ENCODE data around the gene TTC21A.

Gene TTC21A

GRCh38 chr3:39099242-39099641 lies 8.2 kb upstream of the TTC21A start:
- no peak overlapping the region for H3K4me3 ChIP-seq (ENCODE audit: extremely low read depth, insufficient read depth, low read length, poor library complexity, severe bottlenecking)
- H3K4me1 ChIP-seq (ENCODE audit: control insufficient read depth, insufficient read depth, low read length, poor library complexity, severe bottlenecking), result peaks cover 16% of the 10 kb centered on the region
- H3K36me3 ChIP-seq (ENCODE audit: control insufficient read depth, insufficient read depth, low read length), result peaks cover 79% of the 10 kb centered on the region
- no peak overlapping the region for H3K27ac ChIP-seq (ENCODE audit: low read depth, low read length, severe bottlenecking)
- 100% methylated on average over 1 of the region's 1 CpG; no CpG with 5 or more reads in 1 of the 2 experiments for WGBS, 2 experiments (ENCODE audit: insufficient coverage in 2 of 2)
- no peaks in the 10 kb centered on the region for H3K9me3 ChIP-seq (ENCODE audit: control insufficient read depth, low read length)

DNA sequence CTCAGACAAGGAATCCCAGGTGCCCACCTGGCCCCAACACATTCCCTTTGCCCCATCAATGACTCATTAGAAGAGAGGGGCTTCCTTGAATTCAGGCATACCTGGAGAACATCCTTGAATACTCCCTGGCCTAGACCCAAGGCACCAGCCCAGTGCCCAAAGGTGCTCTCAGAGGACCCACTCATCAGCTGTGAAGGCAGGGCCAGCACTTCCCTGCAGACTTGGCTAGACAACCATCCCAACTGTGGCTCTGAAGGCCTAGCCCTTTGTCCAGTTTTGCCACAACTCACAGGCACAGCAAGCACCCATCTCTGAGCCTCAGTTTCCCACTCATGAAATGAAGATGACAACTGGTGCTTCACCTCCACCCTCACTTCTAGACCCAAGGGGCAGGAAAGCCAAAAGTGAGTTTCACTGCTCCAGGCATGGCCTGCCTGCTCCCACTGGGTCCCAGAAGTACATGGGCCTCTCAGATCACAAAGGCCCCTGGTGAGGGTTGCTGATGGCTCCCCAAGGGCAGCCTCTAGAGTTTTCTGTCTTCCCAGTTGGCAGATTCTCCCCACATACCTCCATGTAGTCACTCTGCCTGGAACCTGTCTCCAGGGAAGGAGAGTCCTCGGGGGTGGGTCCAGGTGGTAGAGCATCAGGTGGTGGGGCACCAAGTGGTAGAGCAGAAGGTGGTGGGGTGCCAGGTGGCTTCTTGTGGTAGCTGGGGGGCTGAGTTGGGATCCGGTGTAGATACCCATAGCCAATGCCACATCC lies 7.6 kb upstream of the TTC21A start:
- Histone ChIP-seq H3K4me3 (ENCODE audit: extremely low read depth, insufficient read depth, low read length, poor library complexity, severe bottlenecking) (no peak overlapping the region), H3K9me3 (ENCODE audit: control insufficient read depth, low read length) (no peaks in the 10 kb centered on the region), H3K36me3 (ENCODE audit: control insufficient read depth, insufficient read depth, low read length) (peaks cover 72% of the 10 kb centered on the region), H3K4me1 (ENCODE audit: control insufficient read depth, insufficient read depth, low read length, poor library complexity, severe bottlenecking) (peaks cover 16% of the 10 kb centered on the region), H3K27ac (ENCODE audit: low read depth, low read length, severe bottlenecking) (no peak overlapping the region)
- 100% methylated on average over 1 of the region's 2 CpGs for WGBS, 2 experiments (ENCODE audit: insufficient coverage in 2 of 2)

GRCh38 chr3:39100500-39100886 lies 7.0 kb upstream of the TTC21A start:
- Histone ChIP-seq H3K27ac (ENCODE audit: low read depth, low read length, severe bottlenecking) (no peak overlapping the region), H3K9me3 (ENCODE audit: control insufficient read depth, low read length) (no peaks in the 10 kb centered on the region), H3K4me1 (ENCODE audit: control insufficient read depth, insufficient read depth, low read length, poor library complexity, severe bottlenecking) (peaks cover 19% of the 10 kb centered on the region), H3K36me3 (ENCODE audit: control insufficient read depth, insufficient read depth, low read length) (peaks cover 67% of the 10 kb centered on the region), H3K4me3 (ENCODE audit: extremely low read depth, insufficient read depth, low read length, poor library complexity, severe bottlenecking) (no peak overlapping the region)
- 90 to 94% methylated on average over 7 to 8 of the region's 9 CpGs for WGBS, 2 experiments (ENCODE audit: insufficient coverage in 2 of 2)

- Histone ChIP-seq H3K27ac (ENCODE audit: low read depth, low read length, severe bottlenecking) (no peak overlapping the region), H3K4me1 (ENCODE audit: control insufficient read depth, insufficient read depth, low read length, poor library complexity, severe bottlenecking) (peaks cover 24% of the 10 kb centered on the region), H3K9me3 (ENCODE audit: control insufficient read depth, low read length) (no peaks in the 10 kb centered on the region), H3K36me3 (ENCODE audit: control insufficient read depth, insufficient read depth, low read length) (peaks cover 62% of the 10 kb centered on the region), H3K4me3 (ENCODE audit: extremely low read depth, insufficient read depth, low read length, poor library complexity, severe bottlenecking) (no peak overlapping the region)
- 81 to 100% methylated on average over 2 to 3 of the region's 5 CpGs for WGBS, 2 experiments (ENCODE audit: insufficient coverage in 2 of 2)
Observed at GRCh38 chr3:39101022-39101689, 6.3 kb upstream of the TTC21A start.

DNA sequence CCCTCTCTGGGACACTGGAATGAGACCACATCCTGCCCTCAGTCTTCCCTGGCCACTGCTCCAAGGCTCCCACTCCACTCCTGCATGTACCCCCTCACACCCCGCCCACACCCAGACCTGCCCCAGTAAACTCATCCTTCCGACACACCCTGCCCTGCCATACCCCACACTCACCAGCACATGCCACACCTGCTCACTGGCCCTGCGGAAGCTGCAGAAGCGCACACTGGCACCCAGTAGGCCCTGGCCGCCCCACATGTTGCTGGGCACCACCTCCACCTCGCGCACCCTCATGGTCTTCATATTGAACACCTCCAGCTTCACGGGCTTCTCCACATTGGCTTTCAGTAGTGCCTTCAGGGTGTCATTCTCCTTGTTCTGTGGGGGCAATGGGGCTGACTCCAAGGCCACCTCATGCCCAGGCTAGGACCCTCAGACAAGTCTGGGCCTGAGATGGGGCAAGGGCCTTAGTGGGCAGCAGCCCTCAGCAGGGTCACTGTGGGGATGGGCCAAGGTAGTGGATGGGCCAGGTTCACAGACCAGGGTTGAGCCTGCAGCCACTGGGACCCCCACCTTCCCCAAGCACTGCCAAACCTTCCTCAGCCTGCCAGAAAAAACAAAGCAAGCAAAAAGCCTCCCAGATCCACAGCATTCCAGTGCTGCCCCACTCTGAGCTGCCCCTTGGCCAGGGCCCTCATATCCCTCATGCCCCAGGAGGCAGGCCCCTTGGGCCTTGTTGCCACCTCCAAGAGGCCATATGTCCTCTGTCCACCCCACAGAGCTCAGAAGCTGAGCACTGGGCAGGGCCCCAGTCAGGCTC lies 4.8 kb upstream of the TTC21A start:
- no peak overlapping the region for H3K4me3 ChIP-seq (ENCODE audit: extremely low read depth, insufficient read depth, low read length, poor library complexity, severe bottlenecking)
- 96 to 100% methylated on average over 8 of the region's 8 CpGs for WGBS, 2 experiments (ENCODE audit: insufficient coverage in 2 of 2)
- H3K9me3 ChIP-seq (ENCODE audit: control insufficient read depth, low read length), result no peaks in the 10 kb centered on the region
- H3K4me1 ChIP-seq (ENCODE audit: control insufficient read depth, insufficient read depth, low read length, poor library complexity, severe bottlenecking), result peaks cover 8% of the 10 kb centered on the region
- H3K27ac ChIP-seq (ENCODE audit: low read depth, low read length, severe bottlenecking), result no peak overlapping the region
- H3K36me3 ChIP-seq (ENCODE audit: control insufficient read depth, insufficient read depth, low read length), result peaks cover 51% of the 10 kb centered on the region

- Histone ChIP-seq H3K9me3 (ENCODE audit: control insufficient read depth, low read length) (no peaks in the 10 kb centered on the region), H3K27ac (ENCODE audit: low read depth, low read length, severe bottlenecking) (no peak overlapping the region), H3K4me1 (ENCODE audit: control insufficient read depth, insufficient read depth, low read length, poor library complexity, severe bottlenecking) (peaks cover 12% of the 10 kb centered on the region), H3K4me3 (ENCODE audit: extremely low read depth, insufficient read depth, low read length, poor library complexity, severe bottlenecking) (no peak overlapping the region), H3K36me3 (ENCODE audit: control insufficient read depth, insufficient read depth, low read length) (peaks cover 46% of the 10 kb centered on the region)
- WGBS, 2 experiments (ENCODE audit: insufficient coverage in 2 of 2), result 83 to 100% methylated on average over 2 to 3 of the region's 4 CpGs
Observed at GRCh38 chr3:39103324-39103693, 4.2 kb upstream of the TTC21A start.

- no peak overlapping the region for H3K27ac ChIP-seq (ENCODE audit: low read depth, low read length, severe bottlenecking)
- 95 to 97% methylated on average over 6 of the region's 6 CpGs for WGBS, 2 experiments (ENCODE audit: insufficient coverage in 2 of 2)
- no peak overlapping the region for H3K4me3 ChIP-seq (ENCODE audit: extremely low read depth, insufficient read depth, low read length, poor library complexity, severe bottlenecking)
- peaks cover 18% of the 10 kb centered on the region for H3K4me1 ChIP-seq (ENCODE audit: control insufficient read depth, insufficient read depth, low read length, poor library complexity, severe bottlenecking)
- H3K9me3 ChIP-seq (ENCODE audit: control insufficient read depth, low read length), result no peaks in the 10 kb centered on the region
- H3K36me3 ChIP-seq (ENCODE audit: control insufficient read depth, insufficient read depth, low read length), result peaks cover 39% of the 10 kb centered on the region
Observed at GRCh38 chr3:39103791-39104552, 3.5 kb upstream of the TTC21A start.

- H3K4me3 ChIP-seq (ENCODE audit: extremely low read depth, insufficient read depth, low read length, poor library complexity, severe bottlenecking), result no peak overlapping the region
- WGBS, 2 experiments (ENCODE audit: insufficient coverage in 2 of 2), result 90 to 96% methylated on average over 4 to 6 of the region's 7 CpGs
Observed at GRCh38 chr3:39104961-39105686, 2.4 kb upstream of the TTC21A start.

GRCh38 chr3:39105687-39106063 lies 1.8 kb upstream of the TTC21A start:
- H3K36me3 ChIP-seq (ENCODE audit: control insufficient read depth, insufficient read depth, low read length), result peaks cover 22% of the 10 kb centered on the region
- no peaks in the 10 kb centered on the region for H3K9me3 ChIP-seq (ENCODE audit: control insufficient read depth, low read length)
- peaks cover 18% of the 10 kb centered on the region for H3K4me1 ChIP-seq (ENCODE audit: control insufficient read depth, insufficient read depth, low read length, poor library complexity, severe bottlenecking)
- 92 to 97% methylated on average over 2 to 3 of the region's 3 CpGs for WGBS, 2 experiments (ENCODE audit: insufficient coverage in 2 of 2)
- peak overlapping the region; percentile 93 for H3K4me3 ChIP-seq (ENCODE audit: extremely low read depth, insufficient read depth, low read length, poor library complexity, severe bottlenecking)
- no peak overlapping the region for H3K27ac ChIP-seq (ENCODE audit: low read depth, low read length, severe bottlenecking)

More at GRCh38 chr3:39104961-39105686, 2.4 kb upstream of the TTC21A start:
- Histone ChIP-seq H3K27ac (ENCODE audit: low read depth, low read length, severe bottlenecking) (no peak overlapping the region), H3K9me3 (ENCODE audit: control insufficient read depth, low read length) (no peaks in the 10 kb centered on the region), H3K4me1 (ENCODE audit: control insufficient read depth, insufficient read depth, low read length, poor library complexity, severe bottlenecking) (peaks cover 18% of the 10 kb centered on the region), H3K36me3 (ENCODE audit: control insufficient read depth, insufficient read depth, low read length) (peaks cover 27% of the 10 kb centered on the region)
